Measurements from ENCODE around the gene PUSL1.
A peak's percentile ranks its signal among the peaks of the same experiment; 100 is the strongest.

The PUSL1 gene

DNA sequence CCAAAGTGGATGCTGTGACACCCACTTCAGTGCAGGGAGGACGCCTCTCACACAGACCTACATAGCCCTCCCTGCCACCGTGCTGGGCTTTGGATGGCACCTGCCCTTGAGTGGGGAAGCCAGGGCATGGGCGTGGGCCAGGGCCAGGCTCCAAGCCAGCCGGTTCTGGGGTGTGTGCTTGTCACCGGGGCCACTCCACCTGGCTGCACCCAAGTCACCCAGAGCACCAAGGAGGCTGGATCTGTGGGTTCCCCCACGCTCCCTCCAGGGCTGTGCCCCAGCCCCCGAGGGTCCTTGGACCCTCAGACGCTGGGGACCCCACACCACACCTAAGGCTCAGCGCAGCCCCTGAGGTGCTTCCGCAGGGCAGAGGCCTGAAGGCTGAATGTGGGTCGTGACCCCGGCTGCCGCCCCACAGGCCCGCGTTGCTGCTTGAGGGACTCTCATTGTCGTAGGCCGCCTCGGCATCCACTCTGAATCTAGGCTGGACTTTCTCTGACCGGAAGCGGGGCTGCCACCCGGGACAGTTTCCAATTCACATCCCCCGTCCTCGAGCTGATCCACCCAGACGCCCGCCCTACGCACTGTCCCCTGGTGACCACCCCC, 48.5 kb downstream of the PUSL1 start:
- Histone ChIP-seq H3K27me3 (ENCODE audit: insufficient read depth, low read length) (peaks cover 9% of the 10 kb centered on the region), H3K9me3 (ENCODE audit: insufficient read depth, low read depth, low read length) (no peaks in the 10 kb centered on the region), H3K14ac (ENCODE audit: low read length) (peak overlapping the region; percentile 37), H3K4me1 (ENCODE audit: control insufficient read depth in 1 of 2, insufficient read depth in 2 of 2, low read length in 2 of 2) (peaks cover 47 to 49% of the 10 kb centered on the region in 2 experiments), H3K4me3 (ENCODE audit: low read depth, low read length) (peak overlapping the region; percentile 64), H4K91ac (ENCODE audit: low read depth, low read length) (peak overlapping the region; percentile 29), H3K4me2 (ENCODE audit: low read length) (peak overlapping the region; percentile 61), H2AK5ac (ENCODE audit: low read length) (peak overlapping the region; percentile 79), H3K36me3 (ENCODE audit: control insufficient read depth in 1 of 2, insufficient read depth in 2 of 2, low read length in 2 of 2) (peaks cover 30% of the 10 kb centered on the region in 2 experiments), H3K27ac (ENCODE audit: low read depth, low read length) (no peak overlapping the region), H2BK5ac (ENCODE audit: low read depth, low read length, poor library complexity) (peak overlapping the region; percentile 24), H4K8ac (ENCODE audit: low read depth, low read length) (no peak overlapping the region), H3K79me1 (ENCODE audit: low read length) (peaks cover 45% of the 10 kb centered on the region), H2BK120ac (ENCODE audit: insufficient read depth, low read length, poor library complexity) (peak overlapping the region; percentile 35), H4K12ac (ENCODE audit: low read depth, low read length) (no peak overlapping the region), H3K9ac (ENCODE audit: low read length) (no peak overlapping the region), H3K23ac (ENCODE audit: low read length) (no peak overlapping the region), H3K4ac (ENCODE audit: low read depth, low read length) (peak overlapping the region; percentile 63), H2BK12ac (ENCODE audit: low read length) (no peak overlapping the region), H3K79me2 (ENCODE audit: control insufficient read depth, insufficient read depth, low read length, poor library complexity) (peaks cover 24% of the 10 kb centered on the region), H3K18ac (ENCODE audit: low read length) (peak overlapping the region; percentile 62), H2AFZ (ENCODE audit: insufficient read depth, low read length, poor library complexity) (no peak overlapping the region)
- no peak for DNase-seq
- no CpG with 5 or more reads among the region's 26 CpGs for WGBS (ENCODE audit: extremely low coverage, insufficient coverage, insufficient read length)

GRCh38 chr1:1357871-1358432, 49.6 kb downstream of the PUSL1 start:
- WGBS (ENCODE audit: extremely low coverage, insufficient coverage, insufficient read length) = no CpG with 5 or more reads among the region's 18 CpGs
- Histone ChIP-seq H3K79me1 (ENCODE audit: low read length) (peaks cover 48% of the 10 kb centered on the region), H3K27ac (ENCODE audit: low read depth, low read length) (peak overlapping the region; percentile 97), H3K4me1 (ENCODE audit: control insufficient read depth in 1 of 2, insufficient read depth in 2 of 2, low read length in 2 of 2) (peaks cover 38 to 44% of the 10 kb centered on the region in 2 experiments), H2AFZ (ENCODE audit: insufficient read depth, low read length, poor library complexity) (no peak overlapping the region), H3K4ac (ENCODE audit: low read depth, low read length) (peak overlapping the region; percentile 93), H2BK12ac (ENCODE audit: low read length) (peak overlapping the region; percentile 37), H3K9me3 (ENCODE audit: insufficient read depth, low read depth, low read length) (no peaks in the 10 kb centered on the region), H3K4me3 (ENCODE audit: low read depth, low read length) (peak overlapping the region; percentile 69), H2AK5ac (ENCODE audit: low read length) (peak overlapping the region; percentile 59), H3K18ac (ENCODE audit: low read length) (peak overlapping the region; percentile 92), H3K36me3 (ENCODE audit: control insufficient read depth in 1 of 2, insufficient read depth in 2 of 2, low read length in 2 of 2) (peaks cover 20 to 22% of the 10 kb centered on the region in 2 experiments), H4K12ac (ENCODE audit: low read depth, low read length) (peak overlapping the region; percentile 70), H4K91ac (ENCODE audit: low read depth, low read length) (peak overlapping the region; percentile 91), H2BK5ac (ENCODE audit: low read depth, low read length, poor library complexity) (peak overlapping the region; percentile 95), H4K8ac (ENCODE audit: low read depth, low read length) (peak overlapping the region; percentile 21), H3K9ac (ENCODE audit: low read length) (peak overlapping the region; percentile 69), H3K4me2 (ENCODE audit: low read length) (peak overlapping the region; percentile 61), H3K79me2 (ENCODE audit: control insufficient read depth, insufficient read depth, low read length, poor library complexity) (peaks cover 24% of the 10 kb centered on the region), H3K23ac (ENCODE audit: low read length) (no peak overlapping the region), H3K14ac (ENCODE audit: low read length) (peak overlapping the region; percentile 85), H2BK120ac (ENCODE audit: insufficient read depth, low read length, poor library complexity) (peak overlapping the region; percentile 99), H3K27me3 (ENCODE audit: insufficient read depth, low read length) (peaks cover 9% of the 10 kb centered on the region)
- DNase-seq = peak in 1 of 2 donors; percentile 33

DNA sequence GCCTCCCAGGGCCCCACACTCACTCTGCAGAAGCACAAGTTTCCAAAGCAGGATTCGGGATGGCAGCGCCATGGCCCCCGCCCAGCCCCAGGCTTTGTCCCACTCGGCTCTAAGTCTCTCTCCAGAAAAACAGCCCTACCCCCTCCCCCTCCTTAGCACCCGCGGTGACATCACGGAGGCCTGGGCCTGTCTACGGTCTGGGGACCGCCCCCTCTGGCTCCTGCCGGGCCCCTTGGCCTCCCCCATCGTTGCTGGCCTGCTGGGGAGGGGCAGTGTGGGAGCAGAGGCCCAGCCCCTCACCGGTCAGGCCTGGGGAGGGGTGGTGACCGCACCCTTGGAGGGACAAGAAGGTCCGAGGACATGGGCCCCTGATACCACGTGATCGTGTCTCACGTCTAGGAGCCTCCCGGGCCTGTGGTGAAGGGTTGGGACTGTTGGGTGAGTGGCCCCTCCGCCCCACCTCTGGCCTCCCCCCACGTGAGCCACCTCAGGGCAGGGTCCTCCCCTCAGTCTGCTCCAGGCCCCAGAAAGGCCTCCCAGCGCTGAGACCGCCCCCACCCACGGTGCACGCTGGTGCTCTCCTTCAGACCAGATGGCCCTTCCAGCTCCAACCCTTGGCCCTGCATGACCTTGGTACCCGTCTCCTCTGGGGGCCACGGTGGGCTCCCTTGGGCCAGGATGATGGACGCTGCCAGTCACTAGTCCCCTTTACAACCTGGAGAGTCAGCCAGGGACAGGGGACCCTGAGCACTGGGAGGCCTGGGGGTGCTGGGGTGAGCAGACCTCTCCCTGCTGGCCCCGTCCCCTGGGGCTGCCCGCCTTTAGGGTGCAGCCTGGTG, 50.3 kb downstream of the PUSL1 start, which contains the start of gene MXRA8:
Gene MXRA8, minus strand, starts transcription at position 123 of the 839 bp plus-strand sequence. Its CDS starts 51 bp downstream, at position 72.
- peak within 1 kb of the TSS; percentile 40 for H2AFZ ChIP-seq (ENCODE audit: insufficient read depth, low read length, poor library complexity)
- peak within 1 kb of the TSS; percentile 95 for H2BK12ac ChIP-seq (ENCODE audit: low read length)
- H3K18ac ChIP-seq (ENCODE audit: low read length) = peak within 1 kb of the TSS; percentile 92
- H3K9me3 ChIP-seq (ENCODE audit: insufficient read depth, low read depth, low read length) = no peaks in the 10 kb centered on the region
- peak within 1 kb of the TSS; percentile 95 for H2BK5ac ChIP-seq (ENCODE audit: low read depth, low read length, poor library complexity)
- H3K9ac ChIP-seq (ENCODE audit: low read length) = peak within 1 kb of the TSS; percentile 69
- peak in 1 of 2 donors; percentile 62 for DNase-seq
- H3K4me2 ChIP-seq (ENCODE audit: low read length) = peak within 1 kb of the TSS; percentile 61
- H3K27ac ChIP-seq (ENCODE audit: low read depth, low read length) = peak within 1 kb of the TSS; percentile 97
- H2BK120ac ChIP-seq (ENCODE audit: insufficient read depth, low read length, poor library complexity) = peak within 1 kb of the TSS; percentile 99
- peaks cover 13 to 14% of the 10 kb centered on the region in 2 experiments for H3K36me3 ChIP-seq (ENCODE audit: control insufficient read depth in 1 of 2, insufficient read depth in 2 of 2, low read length in 2 of 2)
- peak within 1 kb of the TSS; percentile 85 for H2AK5ac ChIP-seq (ENCODE audit: low read length)
- H3K4ac ChIP-seq (ENCODE audit: low read depth, low read length) = peak within 1 kb of the TSS; percentile 93
- peak within 1 kb of the TSS; percentile 94 for H3K14ac ChIP-seq (ENCODE audit: low read length)
- H4K8ac ChIP-seq (ENCODE audit: low read depth, low read length) = peak within 1 kb of the TSS; percentile 88
- H3K79me2 ChIP-seq (ENCODE audit: control insufficient read depth, insufficient read depth, low read length, poor library complexity) = peaks cover 24% of the 10 kb centered on the region
- no CpG with 5 or more reads among the region's 29 CpGs for WGBS (ENCODE audit: extremely low coverage, insufficient coverage, insufficient read length)
- H4K91ac ChIP-seq (ENCODE audit: low read depth, low read length) = peak within 1 kb of the TSS; percentile 91
- H3K27me3 ChIP-seq (ENCODE audit: insufficient read depth, low read length) = peaks cover 9% of the 10 kb centered on the region
- H3K4me1 ChIP-seq (ENCODE audit: control insufficient read depth in 1 of 2, insufficient read depth in 2 of 2, low read length in 2 of 2) = peaks cover 38 to 44% of the 10 kb centered on the region in 2 experiments
- H3K79me1 ChIP-seq (ENCODE audit: low read length) = peaks cover 48% of the 10 kb centered on the region
- no peak within 1 kb of the TSS for H3K23ac ChIP-seq (ENCODE audit: low read length)
- peak within 1 kb of the TSS; percentile 85 for H4K12ac ChIP-seq (ENCODE audit: low read depth, low read length)
- peak within 1 kb of the TSS; percentile 69 for H3K4me3 ChIP-seq (ENCODE audit: low read depth, low read length)

DNA sequence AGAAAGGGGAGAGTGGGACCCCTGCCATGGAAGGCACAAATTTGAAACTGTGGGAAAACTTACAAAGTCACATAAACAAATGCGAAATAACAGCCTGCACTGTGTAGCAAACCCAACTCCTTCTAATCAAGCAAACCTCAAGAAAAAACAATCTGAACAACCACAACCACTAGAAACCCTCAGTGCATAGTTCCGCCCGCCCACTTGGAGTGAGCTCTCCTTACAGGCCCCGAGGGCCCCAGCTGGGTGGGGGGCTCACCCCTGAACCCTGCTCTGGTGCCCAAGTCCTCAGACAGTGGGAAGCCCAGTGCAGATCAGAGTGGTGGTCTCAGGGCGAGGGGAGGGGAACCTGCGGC, 50.9 kb downstream of the PUSL1 start:
- WGBS (ENCODE audit: extremely low coverage, insufficient coverage, insufficient read length) = no CpG with 5 or more reads among the region's 6 CpGs
- Histone ChIP-seq H3K4me1 (ENCODE audit: control insufficient read depth in 1 of 2, insufficient read depth in 2 of 2, low read length in 2 of 2) (peaks cover 36 to 43% of the 10 kb centered on the region in 2 experiments), H4K91ac (ENCODE audit: low read depth, low read length) (peak overlapping the region; percentile 91)

More for the DNA sequence above, 50.9 kb downstream of the PUSL1 start:
- H3K23ac ChIP-seq (ENCODE audit: low read length) = no peak overlapping the region
- peak overlapping the region; percentile 84 for H2BK5ac ChIP-seq (ENCODE audit: low read depth, low read length, poor library complexity)
- peak overlapping the region; percentile 85 for H2AK5ac ChIP-seq (ENCODE audit: low read length)
- H2BK120ac ChIP-seq (ENCODE audit: insufficient read depth, low read length, poor library complexity) = peak overlapping the region; percentile 99
- H2AFZ ChIP-seq (ENCODE audit: insufficient read depth, low read length, poor library complexity) = peak overlapping the region; percentile 14
- H3K79me2 ChIP-seq (ENCODE audit: control insufficient read depth, insufficient read depth, low read length, poor library complexity) = peaks cover 24% of the 10 kb centered on the region
- no peak for DNase-seq
- peak overlapping the region; percentile 88 for H4K8ac ChIP-seq (ENCODE audit: low read depth, low read length)
- no peak overlapping the region for H3K4me3 ChIP-seq (ENCODE audit: low read depth, low read length)
- peak overlapping the region; percentile 85 for H3K4ac ChIP-seq (ENCODE audit: low read depth, low read length)
- peak overlapping the region; percentile 44 for H3K9ac ChIP-seq (ENCODE audit: low read length)
- peaks cover 7 to 8% of the 10 kb centered on the region in 2 experiments for H3K36me3 ChIP-seq (ENCODE audit: control insufficient read depth in 1 of 2, insufficient read depth in 2 of 2, low read length in 2 of 2)
- no peaks in the 10 kb centered on the region for H3K9me3 ChIP-seq (ENCODE audit: insufficient read depth, low read depth, low read length)
- H3K79me1 ChIP-seq (ENCODE audit: low read length) = peaks cover 48% of the 10 kb centered on the region
- peak overlapping the region; percentile 97 for H3K27ac ChIP-seq (ENCODE audit: low read depth, low read length)
- peak overlapping the region; percentile 86 for H3K18ac ChIP-seq (ENCODE audit: low read length)
- H2BK12ac ChIP-seq (ENCODE audit: low read length) = peak overlapping the region; percentile 95
- peak overlapping the region; percentile 94 for H3K14ac ChIP-seq (ENCODE audit: low read length)
- H4K12ac ChIP-seq (ENCODE audit: low read depth, low read length) = peak overlapping the region; percentile 85
- H3K4me2 ChIP-seq (ENCODE audit: low read length) = peak overlapping the region; percentile 49
- H3K27me3 ChIP-seq (ENCODE audit: insufficient read depth, low read length) = peaks cover 6% of the 10 kb centered on the region

Measured in trophoblast cell (in vitro differentiated cells and primary cell).